ENCODE measurements around the gene COL2A1.

Gene COL2A1

DNA sequence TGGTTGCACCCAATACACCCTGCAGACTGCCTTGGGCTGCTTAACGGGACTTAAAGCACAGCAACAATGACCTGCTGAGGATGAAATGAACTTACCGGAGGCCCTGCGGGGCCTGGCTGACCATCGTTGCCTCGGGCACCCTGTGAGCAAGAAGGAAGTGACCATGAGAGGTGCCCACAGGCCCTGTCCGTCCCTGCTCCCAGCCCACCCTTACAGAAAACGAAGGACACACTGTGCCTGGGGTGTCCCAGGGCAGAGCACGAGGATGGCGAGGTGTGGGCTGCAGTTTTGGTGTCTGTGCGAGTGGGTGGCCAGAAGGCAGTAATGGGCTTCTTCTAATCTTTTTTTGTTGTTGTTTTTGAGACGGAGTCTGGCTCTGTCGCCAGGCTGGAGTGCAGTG, 14.6 kb downstream of the COL2A1 start:
- Histone ChIP-seq H3K4me3 (ENCODE audit: insufficient read depth, low read length, poor library complexity, severe bottlenecking) (no peak overlapping the region), H3K27me3 (ENCODE audit: low read length) (no peaks in the 10 kb centered on the region), H3K36me3 (ENCODE audit: low read length) (no peaks in the 10 kb centered on the region), H3K4me2 (ENCODE audit: low read depth, low read length, poor library complexity, severe bottlenecking) (no peak overlapping the region), H3K9me2 (replicated peaks; ENCODE audit: insufficient read depth, low read length) (no peaks in the 10 kb centered on the region), H4K20me1 (ENCODE audit: low read depth, low read length) (no peaks in the 10 kb centered on the region), H3K9ac (ENCODE audit: low read length) (no peak overlapping the region), H2AFZ (ENCODE audit: low read depth, low read length, severe bottlenecking) (no peak overlapping the region), H3K27ac (ENCODE audit: low read depth, low read length) (no peak overlapping the region), H3K9me3 (ENCODE audit: insufficient read depth, low read length) (no peaks in the 10 kb centered on the region), H3F3A (ENCODE audit: insufficient read depth) (no peaks in the 10 kb centered on the region), H3K79me2 (ENCODE audit: insufficient read depth, low read length) (no peaks in the 10 kb centered on the region)
- no peak for TF ChIP-seq EZH2phosphoT487 (conservative IDR thresholded peaks at IDR 0.05; ENCODE audit: low read length)
- TF ChIP-seq, protein P1, sequence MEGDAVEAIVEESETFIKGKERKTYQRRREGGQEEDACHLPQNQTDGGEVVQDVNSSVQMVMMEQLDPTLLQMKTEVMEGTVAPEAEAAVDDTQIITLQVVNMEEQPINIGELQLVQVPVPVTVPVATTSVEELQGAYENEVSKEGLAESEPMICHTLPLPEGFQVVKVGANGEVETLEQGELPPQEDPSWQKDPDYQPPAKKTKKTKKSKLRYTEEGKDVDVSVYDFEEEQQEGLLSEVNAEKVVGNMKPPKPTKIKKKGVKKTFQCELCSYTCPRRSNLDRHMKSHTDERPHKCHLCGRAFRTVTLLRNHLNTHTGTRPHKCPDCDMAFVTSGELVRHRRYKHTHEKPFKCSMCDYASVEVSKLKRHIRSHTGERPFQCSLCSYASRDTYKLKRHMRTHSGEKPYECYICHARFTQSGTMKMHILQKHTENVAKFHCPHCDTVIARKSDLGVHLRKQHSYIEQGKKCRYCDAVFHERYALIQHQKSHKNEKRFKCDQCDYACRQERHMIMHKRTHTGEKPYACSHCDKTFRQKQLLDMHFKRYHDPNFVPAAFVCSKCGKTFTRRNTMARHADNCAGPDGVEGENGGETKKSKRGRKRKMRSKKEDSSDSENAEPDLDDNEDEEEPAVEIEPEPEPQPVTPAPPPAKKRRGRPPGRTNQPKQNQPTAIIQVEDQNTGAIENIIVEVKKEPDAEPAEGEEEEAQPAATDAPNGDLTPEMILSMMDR (IDR thresholded peaks at IDR 0.05; ENCODE audit: insufficient read depth, low read length, poor library complexity, severe bottlenecking), result no peak

DNA sequence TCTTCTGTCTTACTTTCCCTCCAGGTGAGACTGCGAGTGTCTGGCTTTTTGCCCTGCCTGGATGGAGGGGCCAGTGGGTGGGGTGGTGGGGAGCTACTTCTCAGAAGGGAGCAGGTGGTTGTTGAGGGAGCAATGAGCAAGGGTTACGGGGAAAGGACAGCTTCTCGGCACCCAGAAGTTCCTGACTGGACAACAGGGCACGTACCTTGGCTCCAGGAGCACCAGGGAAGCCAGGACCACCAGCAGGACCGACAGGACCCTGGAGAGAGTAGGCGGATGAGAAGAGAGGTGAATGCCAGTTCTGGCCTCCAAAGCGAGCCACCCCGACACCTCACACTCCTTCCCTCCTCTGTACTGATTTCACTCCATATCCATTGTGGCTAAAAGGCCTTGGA, 15.3 kb downstream of the COL2A1 start:
- Histone ChIP-seq H3F3A (ENCODE audit: insufficient read depth) (no peaks in the 10 kb centered on the region), H2AFZ (ENCODE audit: low read depth, low read length, severe bottlenecking) (no peak overlapping the region), H3K9ac (ENCODE audit: low read length) (no peak overlapping the region), H3K9me2 (replicated peaks; ENCODE audit: insufficient read depth, low read length) (no peaks in the 10 kb centered on the region), H3K27me3 (ENCODE audit: low read length) (no peaks in the 10 kb centered on the region), H3K4me3 (ENCODE audit: insufficient read depth, low read length, poor library complexity, severe bottlenecking) (no peak overlapping the region), H4K20me1 (ENCODE audit: low read depth, low read length) (no peaks in the 10 kb centered on the region), H3K36me3 (ENCODE audit: low read length) (no peaks in the 10 kb centered on the region), H3K4me2 (ENCODE audit: low read depth, low read length, poor library complexity, severe bottlenecking) (no peak overlapping the region), H3K79me2 (ENCODE audit: insufficient read depth, low read length) (no peaks in the 10 kb centered on the region), H3K9me3 (ENCODE audit: insufficient read depth, low read length) (no peaks in the 10 kb centered on the region), H3K27ac (ENCODE audit: low read depth, low read length) (no peak overlapping the region)
- no peak for TF ChIP-seq EZH2phosphoT487 (conservative IDR thresholded peaks at IDR 0.05; ENCODE audit: low read length)
- TF ChIP-seq, protein P1 (IDR thresholded peaks at IDR 0.05; ENCODE audit: insufficient read depth, low read length, poor library complexity, severe bottlenecking), result no peak

DNA sequence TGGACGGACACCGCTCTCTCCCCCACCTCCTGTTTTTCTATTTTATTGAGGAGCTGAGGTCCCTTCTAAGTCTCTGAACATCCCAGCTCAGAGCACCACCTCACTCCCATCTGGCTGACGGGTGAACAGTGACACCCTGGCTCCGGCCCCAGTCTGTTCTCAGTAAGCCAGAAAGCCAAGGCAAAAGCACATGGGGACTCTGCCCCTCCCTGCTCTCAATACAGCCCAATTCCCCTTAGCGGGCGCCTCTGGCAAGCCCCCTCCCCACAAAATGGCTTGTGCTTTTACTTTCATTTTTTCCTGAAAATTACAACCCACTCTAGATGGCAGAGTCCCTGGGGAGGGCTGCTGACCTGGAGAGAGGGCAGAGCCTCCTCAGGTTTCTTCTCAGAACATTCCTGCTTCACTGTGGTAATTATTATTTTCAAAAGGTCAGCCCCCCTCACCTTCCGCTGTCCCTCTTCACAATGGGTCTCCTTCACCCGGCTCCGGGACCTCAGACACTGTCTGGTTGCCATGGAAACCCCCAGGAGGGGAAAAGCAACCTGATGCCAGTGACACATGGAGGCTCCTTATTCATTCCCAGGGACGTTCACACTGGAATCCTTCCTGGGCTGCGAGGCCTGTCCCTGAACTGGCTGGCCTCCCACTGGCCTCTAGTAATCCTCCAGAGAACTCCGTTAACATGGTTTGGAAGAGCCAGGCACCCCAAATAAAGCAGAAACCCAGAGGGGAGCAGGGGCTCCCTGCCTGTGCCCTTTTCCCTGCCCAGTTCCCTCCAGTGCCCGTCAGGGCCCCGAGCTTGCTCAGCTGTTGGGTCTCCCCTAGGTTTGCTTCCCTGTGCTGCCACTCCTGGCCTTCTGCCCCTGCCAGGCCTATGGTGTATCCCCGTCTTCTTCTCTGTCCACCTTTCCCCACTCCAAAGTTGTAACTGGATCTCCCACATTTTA, 15.9 kb downstream of the COL2A1 start:
- H3K9ac ChIP-seq (ENCODE audit: low read length), result no peak overlapping the region
- H3K79me2 ChIP-seq (ENCODE audit: insufficient read depth, low read length), result no peaks in the 10 kb centered on the region
- no peak overlapping the region for H3K4me3 ChIP-seq (ENCODE audit: insufficient read depth, low read length, poor library complexity, severe bottlenecking)
- H2AFZ ChIP-seq (ENCODE audit: low read depth, low read length, severe bottlenecking), result no peak overlapping the region
- no peaks in the 10 kb centered on the region for H3K9me2 ChIP-seq (replicated peaks; ENCODE audit: insufficient read depth, low read length)
- no peaks in the 10 kb centered on the region for H3K27me3 ChIP-seq (ENCODE audit: low read length)
- no peak overlapping the region for H3K27ac ChIP-seq (ENCODE audit: low read depth, low read length)
- no peaks in the 10 kb centered on the region for H3K9me3 ChIP-seq (ENCODE audit: insufficient read depth, low read length)
- TF ChIP-seq, protein P1 (IDR thresholded peaks at IDR 0.05; ENCODE audit: insufficient read depth, low read length, poor library complexity, severe bottlenecking), result no peak
- no peak for TF ChIP-seq EZH2phosphoT487 (conservative IDR thresholded peaks at IDR 0.05; ENCODE audit: low read length)
- H4K20me1 ChIP-seq (ENCODE audit: low read depth, low read length), result no peaks in the 10 kb centered on the region
- H3K36me3 ChIP-seq (ENCODE audit: low read length), result no peaks in the 10 kb centered on the region
- H3F3A ChIP-seq (ENCODE audit: insufficient read depth), result no peaks in the 10 kb centered on the region
- H3K4me2 ChIP-seq (ENCODE audit: low read depth, low read length, poor library complexity, severe bottlenecking), result no peak overlapping the region
